H1 (cell line): ENCODE data around the gene HAT1. TPM values are rescaled to one million over a fixed set of nuclear protein-coding genes. Genes with fewer than 3 reads are reported as not detected.

Experiments used
- CTCF ChIA-PET: fragments of 300-600 bp; sonication (Branson Sonifier 250); formaldehyde crosslinking; loops from one replicate; lab custom pipeline; 2021; ENCODE audit not compliant: partially characterized antibody; lab: Charles Lee
- POLR2A ChIA-PET: fragments of 300-600 bp; sonication (Branson Sonifier 250); formaldehyde crosslinking; loops from one replicate; lab custom pipeline; 2021; ENCODE audit warnings: inconsistent platforms; ENCODE audit not compliant: partially characterized antibody; lab: Charles Lee
- DNase-seq, 2 experiments: peaks; one replicate each; pipeline versions ENCODE4 v3.0.0 to v3.0.0-alpha.2; 2010 to 2022; ENCODE audit warnings: low spot score in 2 of 2, low read depth in 1 of 2, mixed read lengths in 1 of 2
- FAIRE-seq: peaks from 2 replicates; lab custom pipeline; 2011; peaks lifted over from hg19 to GRCh38; lab: Jason Lieb, UNC
- H2AFZ ChIP-seq: 2 replicates; pipeline ENCODE4 v1.8.1; 2012; ENCODE audit warnings: low read length, inconsistent platforms
- H2AK5ac ChIP-seq: 2 replicates; pipeline ENCODE4 v1.6.1; 2013; ENCODE audit warnings: low read depth, low read length
- H2BK120ac ChIP-seq: replicated peaks from 2 replicates; pipeline ENCODE3; 2013; ENCODE audit warnings: low read depth, low read length, inconsistent platforms
- H2BK12ac ChIP-seq: 2 replicates; pipeline ENCODE4 v1.6.1; 2013; ENCODE audit warnings: low read depth, low read length
- H2BK15ac ChIP-seq: 2 replicates; pipeline ENCODE4 v1.6.1; 2013; ENCODE audit warnings: low read length
- H2BK20ac ChIP-seq: 2 replicates; pipeline ENCODE4 v1.6.1; 2013; ENCODE audit warnings: low read length
- H2BK5ac ChIP-seq: 2 replicates; pipeline ENCODE4 v1.6.1; 2013; ENCODE audit warnings: low read depth, low read length
- H3K14ac ChIP-seq: 2 replicates; pipeline ENCODE4 v1.6.1; 2013; ENCODE audit warnings: inconsistent platforms; ENCODE audit not compliant: insufficient read length
- H3K18ac ChIP-seq: 2 replicates; pipeline ENCODE4 v1.6.1; 2013; ENCODE audit warnings: low read length; ENCODE audit errors: extremely low read depth
- H3K23ac ChIP-seq: 2 replicates; pipeline ENCODE4 v1.6.1; 2013; ENCODE audit warnings: inconsistent platforms; ENCODE audit not compliant: insufficient read length
- H3K23me2 ChIP-seq: 2 replicates; pipeline ENCODE4 v1.6.1; 2013; ENCODE audit warnings: low read depth, low read length
- H3K27ac ChIP-seq: 2 replicates; pipeline ENCODE4 v1.6.1; 2011; ENCODE audit warnings: low read depth, low read length, inconsistent platforms
- H3K27me3 ChIP-seq, 4 experiments: replicated peaks in 1 of 4; 1 replicate in 1 of 4; 2 replicates in 3 of 4; pipeline versions ENCODE4 v1.6.1 to v1.8.1; 2011 to 2013; ENCODE audit warnings: low read length in 3 of 4, mild to moderate bottlenecking in 3 of 4, inconsistent platforms in 2 of 4, mixed read lengths in 2 of 4, moderate library complexity in 1 of 4; ENCODE audit not compliant: control insufficient read depth in 3 of 4, insufficient read depth in 3 of 4; ENCODE audit errors: extremely low read depth in 1 of 4
- H3K36me3 ChIP-seq, 4 experiments: 2 replicates each; pipeline versions ENCODE4 v1.6.1 to v1.8.1; 2011 to 2013; ENCODE audit warnings: mild to moderate bottlenecking in 4 of 4, low read length in 3 of 4, moderate library complexity in 2 of 4, control low read depth in 1 of 4, inconsistent platforms in 1 of 4; ENCODE audit not compliant: insufficient read depth in 4 of 4, control insufficient read depth in 2 of 4
- H3K4ac ChIP-seq: replicated peaks from 2 replicates; pipeline ENCODE3; 2013; ENCODE audit warnings: low read length, low read depth, mixed read lengths, inconsistent platforms; ENCODE audit not compliant: insufficient read length
- H3K4me1 ChIP-seq, 4 experiments: replicated peaks in 1 of 4; 1 replicate in 1 of 4; 2 replicates in 3 of 4; pipeline versions ENCODE4 v1.6.1 to v1.8.1; 2011 to 2013; ENCODE audit warnings: low read length in 3 of 4, inconsistent platforms in 2 of 4, mixed read lengths in 1 of 4; ENCODE audit not compliant: insufficient read depth in 4 of 4, control insufficient read depth in 3 of 4
- H3K4me2 ChIP-seq, 2 experiments: 2 replicates each; pipeline versions ENCODE4 v1.6.1 to v1.8.1; 2011 to 2013; ENCODE audit warnings: low read depth in 2 of 2, low read length in 2 of 2, control low read depth in 1 of 2, inconsistent platforms in 1 of 2, mild to moderate bottlenecking in 1 of 2; ENCODE audit not compliant: insufficient read depth in 1 of 2
- H3K4me3 ChIP-seq, 4 experiments: fragments of 200-600, 300-600 bp in 1 of 4; sonication (generic), shearing (Covaris generic), sonication (Bioruptor Twin) in 1 of 4; 2 replicates each; pipeline versions ENCODE4 v1.5.1 to v1.8.1; 2011 to 2016; ENCODE audit warnings: low read length in 4 of 4, low read depth in 3 of 4, control low read depth in 2 of 4, inconsistent platforms in 2 of 4, mild to moderate bottlenecking in 2 of 4, mixed read lengths in 1 of 4, moderate library complexity in 1 of 4; ENCODE audit not compliant: insufficient read depth in 2 of 4; ENCODE audit errors: extremely low read depth in 1 of 4
- H3K56ac ChIP-seq: replicated peaks from 2 replicates; pipeline ENCODE3; 2013; ENCODE audit warnings: low read depth, mild to moderate bottlenecking, mixed read lengths, low read length, inconsistent platforms; ENCODE audit not compliant: insufficient read length
- H3K79me1 ChIP-seq: 2 replicates; pipeline ENCODE4 v1.6.1; 2013; ENCODE audit warnings: low read depth, low read length, control low read depth
- H3K79me2 ChIP-seq, 2 experiments: 2 replicates each; pipeline versions ENCODE4 v1.6.1 to v1.8.1; 2012 to 2013; ENCODE audit warnings: low read length in 2 of 2, mild to moderate bottlenecking in 2 of 2, inconsistent platforms in 1 of 2; ENCODE audit not compliant: insufficient read depth in 2 of 2, control insufficient read depth in 1 of 2
- H3K9ac ChIP-seq, 4 experiments: replicated peaks in 1 of 4; 1 replicate in 1 of 4; 2 replicates in 3 of 4; pipeline versions ENCODE4 v1.6.1 to v1.8.1; 2011 to 2013; ENCODE audit warnings: low read depth in 3 of 4, low read length in 3 of 4, control low read depth in 2 of 4, mild to moderate bottlenecking in 2 of 4, moderate library complexity in 2 of 4, inconsistent platforms in 1 of 4; ENCODE audit errors: extremely low read depth in 1 of 4
- H3K9me3 ChIP-seq, 2 experiments: 2 replicates each; pipeline versions ENCODE4 v1.6.1 to v1.8.1; 2012 to 2013; ENCODE audit warnings: mild to moderate bottlenecking in 2 of 2, moderate library complexity in 2 of 2, control low read depth in 1 of 2, inconsistent platforms in 1 of 2, low read depth in 1 of 2, low read length in 1 of 2, mixed read lengths in 1 of 2; ENCODE audit not compliant: insufficient read depth in 2 of 2
- H4K20me1 ChIP-seq, 2 experiments: replicated peaks in 1 of 2; 2 replicates each; pipeline versions ENCODE3 to v1.8.1; 2011 to 2013; ENCODE audit warnings: inconsistent platforms in 2 of 2, low read length in 2 of 2, mild to moderate bottlenecking in 1 of 2; ENCODE audit not compliant: insufficient read depth in 2 of 2, control insufficient read depth in 1 of 2
- H4K5ac ChIP-seq: 2 replicates; pipeline ENCODE4 v1.6.1; 2013; ENCODE audit warnings: low read length, low read depth, mixed read lengths, inconsistent platforms; ENCODE audit not compliant: insufficient read length
- H4K8ac ChIP-seq: 2 replicates; pipeline ENCODE4 v1.8.0; 2013; ENCODE audit warnings: mild to moderate bottlenecking, moderate library complexity, low read length, inconsistent platforms; ENCODE audit not compliant: insufficient read depth; ENCODE audit errors: extremely low read depth
- H4K91ac ChIP-seq: replicated peaks from 2 replicates; pipeline ENCODE3; 2013; ENCODE audit warnings: low read length, mixed read lengths, inconsistent platforms; ENCODE audit not compliant: insufficient read length
- CEBPB ChIP-seq: IDR thresholded peaks from 2 replicates; pipeline ENCODE4 v1.6.1; 2012; ENCODE audit warnings: low read depth, low read length
- CHD1 ChIP-seq: IDR thresholded peaks from 2 replicates; pipeline ENCODE4 v1.6.1; 2012; ENCODE audit warnings: low read depth, low read length, improper control_type of control experiment
- HDAC2 ChIP-seq, 2 experiments: fragments of 300-600 bp in 1 of 2; sonication (generic) in 1 of 2; IDR thresholded peaks; 2 replicates each; pipeline ENCODE4 v1.6.1; 2011 to 2012; ENCODE audit warnings: low read depth in 2 of 2, low read length in 2 of 2, mild to moderate bottlenecking in 2 of 2, moderate library complexity in 2 of 2, borderline replicate concordance in 1 of 2, inconsistent platforms in 1 of 2
- NANOG ChIP-seq: IDR thresholded peaks from 2 replicates; pipeline ENCODE4 v1.6.1; 2011; ENCODE audit warnings: low read length, low read depth, mild to moderate bottlenecking, inconsistent platforms; ENCODE audit not compliant: insufficient read depth, poor library complexity, severe bottlenecking
- SIX5 ChIP-seq: IDR thresholded peaks from 2 replicates; pipeline ENCODE4 v1.6.1; 2011; ENCODE audit warnings: mild to moderate bottlenecking, low read depth, low read length
- TCF12 ChIP-seq: IDR thresholded peaks from 2 replicates; pipeline ENCODE4 v1.6.1; 2011; ENCODE audit warnings: low read depth, mild to moderate bottlenecking, low read length
- YY1 ChIP-seq: IDR thresholded peaks from 2 replicates; pipeline ENCODE4 v1.6.1; 2011; ENCODE audit warnings: low read depth, mild to moderate bottlenecking, low read length
- WGBS, 2 experiments: shearing (Covaris generic) in 1 of 2; methylation state at CpG; one replicate each; pipeline versions ENCODE4 v1.1.6 to v1.1.7; 2013 to 2015; ENCODE audit warnings: low lambda C conversion rate in 2 of 2, mixed read lengths in 2 of 2, inconsistent platforms in 1 of 2, low coverage in 1 of 2, missing lambda C conversion rate in 1 of 2; ENCODE audit not compliant: insufficient replicate concordance in 2 of 2, insufficient coverage in 1 of 2, insufficient read length in 1 of 2; ENCODE audit errors: extremely low coverage in 1 of 2, missing lambda C conversion rate in 1 of 2; 5-methylcytosine and 5-hydroxymethylcytosine counted together
- polyA plus RNA-seq, 7 experiments: library from polyadenylated mRNA; depleted of rRNA in 3 of 7; stranded (reverse) in 5 of 7; unstranded in 2 of 7; fragments of >200 nt in 5 of 7; fragments of 200-250 nt in 2 of 7; gene quantifications; 1 replicate in 5 of 7; 2 replicates in 1 of 7; 4 replicates in 1 of 7; pipeline versions ENCODE4 v1.2.1 to v1.2.3, GENCODE V29; 2011 to 2013; ENCODE audit warnings: missing spikeins in 2 of 7, mixed read lengths in 2 of 7
- total RNA-seq: library from RNA; stranded (reverse); fragmentation: NEBNext Ultra II Directional; extraction: Animal tissue kit (Norgen Biotek cat#: 25700); gene quantifications from 2 replicates; pipeline ENCODE4 v1.2.1, GENCODE V29; 2021

HAT1 gene
- total and polyA plus RNA-seq, 2 of the 8 experiments (the other 6 are each of a cell fraction or from before 2014, with no cell fraction given) = 44.6 to 74.2 TPM

DNA sequence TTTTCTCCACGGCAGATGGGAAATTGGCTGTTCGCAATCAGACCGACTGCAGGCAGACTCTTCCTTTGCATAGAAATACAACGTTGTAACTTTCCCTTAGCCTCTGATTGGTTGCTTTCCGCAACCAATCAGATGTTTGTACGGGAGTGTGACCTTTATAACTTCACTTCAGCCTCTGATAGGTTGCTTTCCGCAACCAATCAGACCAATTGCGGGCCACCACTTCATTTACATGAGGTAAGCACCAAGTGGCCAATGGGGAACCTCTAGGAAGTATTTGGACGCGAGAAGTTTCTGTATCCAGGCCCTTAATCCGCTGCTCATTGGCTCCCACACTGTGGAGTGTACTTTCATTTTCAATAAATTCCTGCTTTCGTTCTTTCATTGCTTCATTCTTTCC, 47.3 kb upstream of the HAT1 start:
- Histone ChIP-seq H3K4me3 (no peak overlapping the region), H2BK15ac (no peak overlapping the region), H3K18ac (no peak overlapping the region), H4K20me1 (no peaks in the 10 kb centered on the region), H3K27ac (no peak overlapping the region), H3K4me1 (no peaks in the 10 kb centered on the region), H3K9ac (no peak overlapping the region), H4K8ac (no peak overlapping the region), H3K79me2 (no peaks in the 10 kb centered on the region), H3K36me3 (no peaks in the 10 kb centered on the region; a peak in 1 of 8 replicates), H2AFZ (no peak overlapping the region), H3K4me2 (no peak overlapping the region), H3K23ac (no peak overlapping the region), H2BK120ac (no peak overlapping the region), H2BK12ac (no peak overlapping the region), H3K23me2 (no peaks in the 10 kb centered on the region), H4K91ac (no peak overlapping the region), H3K14ac (no peak overlapping the region), H3K4ac (no peak overlapping the region), H3K9me3 (no peaks in the 10 kb centered on the region), H4K5ac (no peak overlapping the region), H3K79me1 (no peaks in the 10 kb centered on the region), H3K56ac (no peak overlapping the region), H3K27me3 (no peaks in the 10 kb centered on the region), H2AK5ac (no peak overlapping the region), H2BK5ac (no peak overlapping the region), H2BK20ac (no peak overlapping the region)
- ChIA-PET POLR2A (no interaction called here), CTCF (interaction anchor here (0.6 kb wide), 1 partner anchor 344 kb away, joined by 5 read pairs; no protein-coding TSS in a partner anchor)
- 87% methylated on average over 12 of the region's 12 CpGs; no CpG with 5 or more reads in 1 of the 2 experiments for WGBS, 2 experiments
- FAIRE-seq (no peak), DNase-seq (no peak)
- TF ChIP-seq TCF12 = no peak
- TF ChIP-seq CEBPB = no peak
- TF ChIP-seq NANOG = no peak
- no peak for TF ChIP-seq SIX5
- no peak for TF ChIP-seq YY1
- no peak for TF ChIP-seq HDAC2 (IDR thresholded peaks at IDR 0.05; ENCODE audit: borderline replicate concordance in 1 of 2, low read depth in 2 of 2, low read length in 2 of 2)
- TF ChIP-seq CHD1 = no peak
